Liver (tissue), 9 donors: Measurements from ENCODE around the gene YOD1. TPM values are rescaled to one million over a fixed set of nuclear protein-coding genes. Genes with fewer than 3 reads are reported as not detected.

ENCODE experiments used
- DNase-seq: peaks from one replicate; pipeline ENCODE4 v3.0.0-alpha.2; 2017; ENCODE audit warnings: low spot score
- H3K27ac ChIP-seq, 2 donors: one replicate each; pipeline ENCODE4 v1.7.0; 2013; ENCODE audit warnings: inconsistent platforms in 2 of 2, low read length in 2 of 2, control low read depth in 1 of 2, low read depth in 1 of 2, mild to moderate bottlenecking in 1 of 2
- H3K27me3 ChIP-seq, 4 donors: one replicate each; pipeline versions ENCODE4 v1.6.1 to v1.7.0; 2013; ENCODE audit warnings: low read length in 3 of 4, inconsistent platforms in 1 of 4, mild to moderate bottlenecking in 1 of 4, moderate library complexity in 1 of 4; ENCODE audit not compliant: control insufficient read depth in 4 of 4, insufficient read depth in 4 of 4
- H3K36me3 ChIP-seq, 4 donors: one replicate each; pipeline versions ENCODE4 v1.6.1 to v1.7.0; 2013; ENCODE audit warnings: low read length in 3 of 4, mild to moderate bottlenecking in 3 of 4, low read depth in 1 of 4, moderate library complexity in 1 of 4; ENCODE audit not compliant: control insufficient read depth in 4 of 4, insufficient read depth in 3 of 4
- H3K4me1 ChIP-seq, 4 donors: one replicate each; pipeline versions ENCODE4 v1.6.1 to v1.7.0; 2013; ENCODE audit warnings: low read length in 3 of 4, mild to moderate bottlenecking in 3 of 4, moderate library complexity in 1 of 4; ENCODE audit not compliant: control insufficient read depth in 4 of 4, insufficient read depth in 4 of 4
- H3K4me3 ChIP-seq, 3 donors: one replicate each; pipeline versions ENCODE4 v1.6.1 to v1.7.0; 2013; ENCODE audit warnings: low read length in 3 of 3, control low read depth in 1 of 3, low read depth in 1 of 3, mild to moderate bottlenecking in 1 of 3
- H3K9ac ChIP-seq, 2 donors: one replicate each; pipeline ENCODE4 v1.7.0; 2013; ENCODE audit warnings: low read length in 2 of 2, mild to moderate bottlenecking in 2 of 2, moderate library complexity in 2 of 2, control low read depth in 1 of 2, low read depth in 1 of 2
- H3K9me3 ChIP-seq, 4 donors: one replicate each; pipeline versions ENCODE4 v1.6.1 to v1.7.0; 2013; ENCODE audit warnings: low read length in 3 of 4; ENCODE audit not compliant: control insufficient read depth in 4 of 4
- CTCF ChIP-seq: fragments of 150-350 bp; IDR thresholded peaks from 2 replicates; pipeline ENCODE4 v1.5.1; 2017; ENCODE audit warnings: improper control_type of control experiment, low read depth, low read length; ENCODE audit not compliant: missing input control
- EGR1 ChIP-seq, 2 donors: IDR thresholded peaks; 2 replicates each; pipeline ENCODE4 v1.6.1; 2016 to 2018; ENCODE audit warnings: antibody characterized with exemption in 2 of 2, low read depth in 2 of 2
- FOXA1 ChIP-seq: IDR thresholded peaks from 2 replicates; pipeline ENCODE4 v1.6.1; 2016; ENCODE audit warnings: antibody characterized with exemption
- FOXA2 ChIP-seq: IDR thresholded peaks from 2 replicates; pipeline ENCODE4 v1.6.1; 2016; ENCODE audit warnings: antibody characterized with exemption
- GABPA ChIP-seq, 2 donors: IDR thresholded peaks in 1 of 2; conservative IDR thresholded peaks in 1 of 2; 2 replicates each; pipeline ENCODE4 v1.6.1; 2016; ENCODE audit warnings: antibody characterized with exemption in 2 of 2, mild to moderate bottlenecking in 1 of 2, moderate library complexity in 1 of 2
- HNF4A ChIP-seq, 2 donors: conservative IDR thresholded peaks; 2 replicates each; pipeline ENCODE4 v1.6.1; 2016; ENCODE audit warnings: antibody characterized with exemption in 2 of 2, mild to moderate bottlenecking in 2 of 2
- HNF4G ChIP-seq: IDR thresholded peaks from 2 replicates; pipeline ENCODE4 v1.6.1; 2016; ENCODE audit warnings: antibody characterized with exemption
- JUND ChIP-seq, 2 donors: IDR thresholded peaks; 2 replicates each; pipeline ENCODE4 v1.6.1; 2016; ENCODE audit warnings: antibody characterized with exemption in 2 of 2
- MAX ChIP-seq: IDR thresholded peaks from 2 replicates; pipeline ENCODE4 v1.6.1; 2016; ENCODE audit warnings: antibody characterized with exemption
- NR2F2 ChIP-seq: IDR thresholded peaks from 2 replicates; pipeline ENCODE4 v1.6.1; 2016; ENCODE audit warnings: antibody characterized with exemption
- RAD21 ChIP-seq, 2 donors: IDR thresholded peaks; 2 replicates each; pipeline ENCODE4 v1.6.1; 2016; ENCODE audit warnings: antibody characterized with exemption in 2 of 2, mild to moderate bottlenecking in 2 of 2
- REST ChIP-seq: IDR thresholded peaks from 2 replicates; pipeline ENCODE4 v1.6.1; 2016; ENCODE audit warnings: antibody characterized with exemption, mild to moderate bottlenecking
- RXRA ChIP-seq, 2 donors: IDR thresholded peaks; 2 replicates each; pipeline ENCODE4 v1.6.1; 2017 to 2018; ENCODE audit warnings: antibody characterized with exemption in 2 of 2, mild to moderate bottlenecking in 1 of 2
- SP1 ChIP-seq: IDR thresholded peaks from 2 replicates; pipeline ENCODE4 v1.6.1; 2018; ENCODE audit warnings: antibody characterized with exemption, mild to moderate bottlenecking
- TAF1 ChIP-seq: conservative IDR thresholded peaks from 2 replicates; pipeline ENCODE4 v1.6.1; 2016; ENCODE audit warnings: antibody characterized with exemption, mild to moderate bottlenecking
- YY1 ChIP-seq: IDR thresholded peaks from 2 replicates; pipeline ENCODE4 v1.6.1; 2016; ENCODE audit warnings: antibody characterized with exemption, mild to moderate bottlenecking
- WGBS: extraction: QIAGEN DNeasy Blood & Tissue Kit; methylation state at CpG from one replicate; pipeline ENCODE4 v1.1.7; 2013; 5-methylcytosine and 5-hydroxymethylcytosine counted together
- polyA plus RNA-seq, 2 donors: library from polyadenylated mRNA; stranded (reverse) in 1 of 2; unstranded in 1 of 2; fragments of 200-250 nt in 1 of 2; fragments of >200 nt in 1 of 2; fragmentation: Nextera tagmentation in 1 of 2; extraction: Ambion mirVana in 1 of 2; gene quantifications; one replicate each; pipeline versions ENCODE4 v1.2.1 to v1.2.3, GENCODE V29; 2013 to 2015
- total RNA-seq, 2 donors: library from RNA; depleted of rRNA; stranded (reverse); fragments of >200 nt; gene quantifications; one replicate each; pipeline ENCODE4 v1.2.3, GENCODE V29; 2014
- TF ChIP-seq, protein P1 (sequence below): IDR thresholded peaks from 2 replicates; pipeline ENCODE4 v1.6.1; 2016; ENCODE audit warnings: antibody characterized with exemption
- TF ChIP-seq, protein P2 (sequence below): IDR thresholded peaks from 2 replicates; pipeline ENCODE4 v1.6.1; 2016; ENCODE audit warnings: antibody characterized with exemption
- donor health status: healthy.
- donor health status: healthy.
- donor health status: healthy.
- donor health status: healthy.
- donor health status: healthy.

Gene YOD1
- total and polyA plus RNA-seq, 4 donors: 1.3 to 79.4 (median 4.7) TPM

DNA sequence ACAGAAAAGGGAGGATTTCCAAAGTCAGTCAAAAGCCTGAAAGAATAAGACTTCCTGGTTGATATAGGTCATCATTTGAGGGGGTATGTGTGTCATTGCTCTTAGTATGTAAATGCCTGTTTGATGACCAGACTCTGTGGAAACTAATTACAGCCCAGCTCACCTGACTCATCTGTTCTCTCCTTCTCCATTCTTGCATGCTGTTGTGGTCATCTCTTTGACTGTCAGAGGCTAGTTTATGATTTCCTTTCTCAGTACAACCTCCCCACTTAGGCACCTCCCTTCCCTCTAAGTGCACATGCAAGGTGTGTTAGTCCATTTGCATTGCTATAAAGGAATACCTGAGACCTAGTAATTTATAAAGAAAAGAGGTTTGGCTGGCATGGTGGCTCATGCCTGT is 16.0 kb downstream of the YOD1 start:
- no peaks in the 10 kb centered on the region for H3K27me3 ChIP-seq
- H3K27ac ChIP-seq: no peak overlapping the region
- no peak overlapping the region for H3K9ac ChIP-seq
- H3K9me3 ChIP-seq: no peaks in the 10 kb centered on the region
- peaks cover 8 to 22% (median 20%) of the 10 kb centered on the region in 4 donors for H3K4me1 ChIP-seq
- TF ChIP-seq HNF4G (no peak), YY1 (no peak), MAX (no peak), EGR1 (IDR thresholded peaks at IDR 0.05; ENCODE audit: low read depth in 2 of 2) (no peak), RXRA (IDR thresholded peaks at IDR 0.05) (no peak), FOXA1 (no peak), FOXA2 (no peak), NR2F2 (no peak), JUND (IDR thresholded peaks at IDR 0.05) (no peak), SP1 (no peak), GABPA (IDR thresholded peaks at IDR 0.05 in 1 of 2, conservative IDR thresholded peaks at IDR 0.05 in 1 of 2) (no peak), RAD21 (IDR thresholded peaks at IDR 0.05) (no peak), HNF4A (conservative IDR thresholded peaks at IDR 0.05) (no peak)
- TF ChIP-seq, protein P1, sequence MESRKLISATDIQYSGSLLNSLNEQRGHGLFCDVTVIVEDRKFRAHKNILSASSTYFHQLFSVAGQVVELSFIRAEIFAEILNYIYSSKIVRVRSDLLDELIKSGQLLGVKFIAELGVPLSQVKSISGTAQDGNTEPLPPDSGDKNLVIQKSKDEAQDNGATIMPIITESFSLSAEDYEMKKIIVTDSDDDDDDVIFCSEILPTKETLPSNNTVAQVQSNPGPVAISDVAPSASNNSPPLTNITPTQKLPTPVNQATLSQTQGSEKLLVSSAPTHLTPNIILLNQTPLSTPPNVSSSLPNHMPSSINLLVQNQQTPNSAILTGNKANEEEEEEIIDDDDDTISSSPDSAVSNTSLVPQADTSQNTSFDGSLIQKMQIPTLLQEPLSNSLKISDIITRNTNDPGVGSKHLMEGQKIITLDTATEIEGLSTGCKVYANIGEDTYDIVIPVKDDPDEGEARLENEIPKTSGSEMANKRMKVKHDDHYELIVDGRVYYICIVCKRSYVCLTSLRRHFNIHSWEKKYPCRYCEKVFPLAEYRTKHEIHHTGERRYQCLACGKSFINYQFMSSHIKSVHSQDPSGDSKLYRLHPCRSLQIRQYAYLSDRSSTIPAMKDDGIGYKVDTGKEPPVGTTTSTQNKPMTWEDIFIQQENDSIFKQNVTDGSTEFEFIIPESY: no peak
- DNase-seq: no peak
- H3K36me3 ChIP-seq: no peaks in the 10 kb centered on the region
- no peak overlapping the region for H3K4me3 ChIP-seq

DNA sequence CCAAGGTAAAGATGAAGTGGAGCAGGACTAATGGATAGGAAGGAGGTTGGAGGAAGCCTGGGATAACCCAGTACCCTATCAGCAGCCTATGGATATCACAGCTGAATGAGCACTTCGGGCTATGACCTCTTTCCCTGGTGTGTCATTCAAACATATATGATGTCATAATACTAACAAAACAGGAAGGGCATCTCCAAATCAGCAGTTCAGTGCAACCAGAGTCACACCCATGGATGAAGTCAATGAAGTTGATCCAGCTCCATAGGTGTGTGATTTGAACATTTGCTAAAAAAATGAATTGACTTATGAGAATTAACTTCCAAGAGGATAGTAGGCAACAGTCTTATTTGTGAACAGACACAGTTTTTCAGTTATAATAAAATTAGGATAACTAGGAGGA is 16.8 kb downstream of the YOD1 start:
- no peak for DNase-seq
- TF ChIP-seq CTCF: no peak
- no peak for TF ChIP-seq RXRA (IDR thresholded peaks at IDR 0.05)
- H3K9ac ChIP-seq: no peak overlapping the region
- WGBS: 78% methylated on average over 1 of the region's 1 CpG
- no peak overlapping the region for H3K4me3 ChIP-seq
- H3K27me3 ChIP-seq: no peaks in the 10 kb centered on the region
- H3K36me3 ChIP-seq: no peaks in the 10 kb centered on the region
- H3K4me1 ChIP-seq: peaks cover 6 to 20% (median 15%) of the 10 kb centered on the region in 4 donors
- H3K9me3 ChIP-seq: no peaks in the 10 kb centered on the region
- H3K27ac ChIP-seq: no peak overlapping the region

GRCh38 chr1:207033302-207033701 is 17.7 kb downstream of the YOD1 start:
- Histone ChIP-seq H3K9ac (no peak overlapping the region), H3K27ac (no peak overlapping the region), H3K9me3 (no peaks in the 10 kb centered on the region), H3K36me3 (no peaks in the 10 kb centered on the region), H3K4me1 (peaks cover 6 to 20% (median 15%) of the 10 kb centered on the region in 4 donors), H3K27me3 (no peaks in the 10 kb centered on the region), H3K4me3 (no peak overlapping the region)
- DNase-seq: no peak
- whole genome bisulfite sequencing: 48% methylated on average over 2 of the region's 2 CpGs
- no peak for TF ChIP-seq JUND (IDR thresholded peaks at IDR 0.05)
- TF ChIP-seq NR2F2: no peak
- TF ChIP-seq, protein P2, sequence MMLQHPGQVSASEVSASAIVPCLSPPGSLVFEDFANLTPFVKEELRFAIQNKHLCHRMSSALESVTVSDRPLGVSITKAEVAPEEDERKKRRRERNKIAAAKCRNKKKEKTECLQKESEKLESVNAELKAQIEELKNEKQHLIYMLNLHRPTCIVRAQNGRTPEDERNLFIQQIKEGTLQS: no peak
- no peak for TF ChIP-seq EGR1 (IDR thresholded peaks at IDR 0.05; ENCODE audit: low read depth in 2 of 2)
- TF ChIP-seq HNF4G: no peak
- no peak for TF ChIP-seq REST
- TF ChIP-seq GABPA (IDR thresholded peaks at IDR 0.05 in 1 of 2, conservative IDR thresholded peaks at IDR 0.05 in 1 of 2): no peak
- TF ChIP-seq RAD21 (IDR thresholded peaks at IDR 0.05): no peak
- TF ChIP-seq CTCF: no peak
- no peak for TF ChIP-seq MAX
- TF ChIP-seq TAF1: no peak
- TF ChIP-seq YY1: no peak
- TF ChIP-seq SP1: no peak
